Measurements from ENCODE around the gene GATA3.
"Not testable (repeated sequence)": the region's sequence is repeated elsewhere in the genome, so short reads cannot be mapped to it uniquely, and the experiment has no call there.

The GATA3 gene

GRCh38 chr10:8017277-8017676 is 37.2 kb upstream of the GATA3 start:
- no peak for TF ChIP-seq CTCF (IDR thresholded peaks at IDR 0.05; ENCODE audit: insufficient read depth, low read depth, low read length, missing control alignments)
- DNase-seq (ENCODE audit: low read depth), result no peak
- H3K4me3 ChIP-seq (ENCODE audit: low read depth, low read length), result no peak overlapping the region

GRCh38 chr10:8023321-8023720 is 31.2 kb upstream of the GATA3 start:
- no peak for DNase-seq (ENCODE audit: low read depth)
- TF ChIP-seq CTCF (IDR thresholded peaks at IDR 0.05; ENCODE audit: insufficient read depth, low read depth, low read length, missing control alignments), result no peak
- H3K4me3 ChIP-seq (ENCODE audit: low read depth, low read length), result no peak overlapping the region

- no peak overlapping the region for H3K4me3 ChIP-seq (ENCODE audit: low read depth, low read length)
- no peak for DNase-seq (ENCODE audit: low read depth)
- no peak for TF ChIP-seq CTCF (IDR thresholded peaks at IDR 0.05; ENCODE audit: insufficient read depth, low read depth, low read length, missing control alignments)
These were observed 30.6 kb upstream of the GATA3 start for GRCh38 chr10:8023851-8024250.

GRCh38 chr10:8026349-8027259 is 27.9 kb upstream of the GATA3 start:
- TF ChIP-seq CTCF (IDR thresholded peaks at IDR 0.05; ENCODE audit: insufficient read depth, low read depth, low read length, missing control alignments), result no peak
- peak overlapping the region; percentile 49 for H3K4me3 ChIP-seq (ENCODE audit: low read depth, low read length)
- no peak for DNase-seq (ENCODE audit: low read depth)

GRCh38 chr10:8031211-8031610 is 23.3 kb upstream of the GATA3 start:
- DNase-seq (ENCODE audit: low read depth); H3K4me3 ChIP-seq (ENCODE audit: low read depth, low read length): not testable (repeated sequence)

GRCh38 chr10:8032558-8032957 is 21.9 kb upstream of the GATA3 start:
- no peak overlapping the region for H3K4me3 ChIP-seq (ENCODE audit: low read depth, low read length)
- no peak for DNase-seq (ENCODE audit: low read depth)
- no peak for TF ChIP-seq CTCF (IDR thresholded peaks at IDR 0.05; ENCODE audit: insufficient read depth, low read depth, low read length, missing control alignments)

GRCh38 chr10:8033812-8034465 is 20.5 kb upstream of the GATA3 start:
- H3K4me3 ChIP-seq (ENCODE audit: low read depth, low read length), result no peak overlapping the region
- no peak for TF ChIP-seq CTCF (IDR thresholded peaks at IDR 0.05; ENCODE audit: insufficient read depth, low read depth, low read length, missing control alignments)
- no peak for DNase-seq (ENCODE audit: low read depth)
